Measurements from ENCODE around the gene LYPLA2.
"Not testable (repeated sequence)": the region's sequence is repeated elsewhere in the genome, so short reads cannot be mapped to it uniquely, and the experiment has no call there.

The LYPLA2 gene

DNA sequence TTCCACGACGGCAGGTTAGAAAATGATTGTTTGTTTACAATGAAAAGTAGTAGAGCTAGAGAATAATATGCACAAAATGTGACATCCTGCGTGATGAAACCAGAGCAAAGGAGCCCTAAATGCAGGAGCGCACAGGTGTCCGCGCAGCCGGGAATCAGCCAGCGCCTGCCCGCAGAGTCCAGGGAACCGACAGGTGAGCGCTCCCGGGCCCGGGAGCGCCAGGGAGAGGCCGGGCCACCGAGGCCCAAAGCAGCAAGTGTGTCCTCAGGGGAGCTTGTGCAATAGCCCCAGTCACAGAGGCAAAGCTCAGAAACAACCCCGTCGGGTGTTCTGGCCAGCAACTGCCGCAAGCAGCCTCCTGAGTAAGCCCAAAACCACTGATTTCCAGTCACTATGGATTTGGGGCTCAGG is 10.4 kb downstream of the LYPLA2 start:
- peak; percentile 54 for DNase-seq (ENCODE audit: low read depth, low spot score)

DNA sequence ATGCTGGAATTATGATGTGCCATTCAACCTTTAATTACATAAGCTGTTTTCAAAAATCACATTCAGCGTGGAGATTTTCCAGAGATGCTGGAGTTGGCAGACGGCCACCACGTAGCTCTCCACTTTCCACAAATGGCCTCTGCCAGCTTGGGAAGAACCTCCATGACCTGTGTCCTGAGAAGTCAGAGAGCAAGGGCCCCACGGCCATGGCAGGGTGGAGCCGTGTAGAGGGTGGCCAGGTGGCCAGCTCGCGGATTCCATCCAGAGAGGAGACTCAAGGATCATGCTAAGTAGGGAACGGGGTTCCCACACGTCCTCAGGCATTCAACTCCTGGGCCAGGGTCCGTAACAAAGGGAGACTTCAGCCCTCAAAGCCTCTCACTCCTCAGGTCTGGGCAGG is 10.9 kb downstream of the LYPLA2 start:
- no peak for DNase-seq (ENCODE audit: low read depth, low spot score)

DNA sequence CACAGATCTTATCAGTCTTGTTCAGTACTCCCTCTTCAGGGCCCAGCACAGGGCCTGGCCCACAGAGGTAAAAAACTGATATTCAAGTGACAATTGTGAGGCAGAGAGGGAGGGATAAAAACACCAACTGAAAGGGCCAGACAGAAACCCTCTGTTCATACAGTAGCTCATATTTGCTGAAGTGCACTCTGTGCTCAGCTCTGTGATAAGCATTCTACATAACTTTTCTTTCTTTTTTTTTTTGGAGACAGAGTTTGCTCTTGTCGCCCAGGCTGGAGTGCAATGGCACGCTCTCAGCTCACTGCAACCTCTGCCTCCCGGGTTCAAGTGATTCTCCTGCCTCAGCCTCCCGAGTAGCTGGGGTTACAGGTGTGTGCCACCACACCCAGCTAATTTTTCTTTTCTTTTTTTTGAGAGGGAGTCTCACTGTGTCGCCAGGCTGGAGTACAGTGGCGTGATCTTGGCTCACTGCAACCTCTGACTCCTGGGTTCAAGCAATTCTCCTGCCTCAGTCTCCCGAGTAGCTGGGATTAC is 11.9 kb downstream of the LYPLA2 start:
- DNase-seq (ENCODE audit: low read depth, low spot score), result not testable (repeated sequence)

DNA sequence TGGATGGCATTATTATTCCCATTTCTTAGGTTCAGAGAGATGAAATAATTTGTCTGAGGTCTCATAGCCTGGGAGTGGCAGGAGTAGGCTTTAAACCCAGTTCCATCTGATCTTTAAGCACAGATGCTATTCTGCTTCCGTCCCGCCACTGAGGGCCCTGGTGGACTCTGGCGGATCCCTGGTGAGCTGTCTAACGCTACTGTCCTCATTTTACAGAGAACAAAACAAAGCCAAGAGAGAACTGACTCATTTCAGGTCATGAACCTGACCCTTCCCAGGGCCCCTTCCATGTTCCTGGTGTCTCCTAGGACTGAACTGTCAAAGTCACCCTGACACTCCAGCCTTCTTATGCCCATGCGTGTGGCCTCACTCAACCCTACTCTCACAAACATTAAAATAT is 12.7 kb downstream of the LYPLA2 start:
- no peak for DNase-seq (ENCODE audit: low read depth, low spot score)

DNA sequence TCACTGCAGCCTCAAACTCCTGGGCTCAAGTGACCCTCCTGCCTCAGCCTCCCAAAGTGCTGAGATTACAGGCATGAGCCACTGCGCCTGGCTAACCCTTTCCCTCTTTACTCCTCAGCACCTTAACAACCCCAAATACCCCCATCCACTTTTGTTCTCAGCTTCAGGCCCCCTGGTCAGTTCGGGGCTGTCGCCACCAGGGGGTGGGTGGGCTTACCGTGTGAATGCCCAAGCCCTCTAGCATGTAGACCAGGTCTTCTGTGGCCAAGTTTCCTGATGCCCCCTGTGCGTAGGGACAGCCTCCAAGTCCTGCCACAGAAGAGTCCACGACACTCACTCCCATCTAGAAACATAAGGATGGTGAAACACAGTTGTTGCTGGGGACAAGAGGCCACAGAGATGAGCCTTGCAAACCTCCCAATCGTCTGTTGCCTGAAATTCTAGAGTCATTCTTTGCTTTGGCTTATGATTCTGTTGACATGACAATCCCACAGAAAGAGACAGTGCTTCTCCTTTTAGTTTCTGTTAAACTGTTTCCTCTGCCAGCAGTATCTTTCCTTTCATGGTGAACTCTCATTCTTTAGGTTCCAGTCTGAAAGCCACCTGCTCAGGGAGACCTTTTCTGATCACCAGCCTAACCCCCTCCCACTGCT is 13.4 kb downstream of the LYPLA2 start:
- peak; percentile 44 for DNase-seq (ENCODE audit: low read depth, low spot score)

DNA sequence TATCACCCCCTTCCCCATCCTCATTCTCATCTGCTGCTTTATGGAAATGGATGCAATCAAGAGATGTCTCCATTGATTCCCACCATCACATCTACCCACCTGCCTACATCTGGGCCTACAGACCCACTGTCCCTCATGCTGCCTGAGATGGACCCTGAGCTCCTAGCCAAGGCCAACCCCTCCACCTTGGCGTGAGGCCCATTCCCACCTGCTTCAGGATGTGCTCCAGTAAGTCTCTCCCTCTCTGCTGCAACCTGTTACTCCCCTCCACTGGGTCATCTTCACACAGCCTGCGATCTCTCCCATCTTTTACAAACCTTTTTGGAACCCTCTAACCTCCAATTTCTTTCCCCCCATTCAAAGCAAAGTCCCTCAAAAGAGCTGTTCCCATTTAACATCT is 14.1 kb downstream of the LYPLA2 start:
- no peak for DNase-seq (ENCODE audit: low read depth, low spot score)

DNA sequence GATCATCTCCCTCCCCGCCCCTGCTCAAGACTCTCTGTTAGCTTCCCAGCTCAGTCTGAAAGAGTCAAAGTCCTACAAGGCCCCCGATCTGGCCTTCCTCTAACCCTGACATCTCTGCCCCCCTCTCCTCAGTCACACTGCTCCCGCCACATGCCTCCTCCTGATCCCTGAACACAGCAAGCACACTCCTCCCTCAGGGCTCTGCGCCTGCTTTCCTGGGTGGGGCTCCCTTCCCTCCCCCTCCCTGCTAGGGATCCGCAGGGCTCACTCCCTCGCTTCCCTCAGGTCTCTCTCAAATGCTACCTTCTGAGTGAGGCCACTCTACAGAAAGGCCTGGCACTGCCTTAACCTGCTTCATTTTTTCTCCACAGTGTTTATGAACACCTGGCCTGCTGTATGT is 15.3 kb downstream of the LYPLA2 start:
- no peak for DNase-seq (ENCODE audit: low read depth, low spot score)

DNA sequence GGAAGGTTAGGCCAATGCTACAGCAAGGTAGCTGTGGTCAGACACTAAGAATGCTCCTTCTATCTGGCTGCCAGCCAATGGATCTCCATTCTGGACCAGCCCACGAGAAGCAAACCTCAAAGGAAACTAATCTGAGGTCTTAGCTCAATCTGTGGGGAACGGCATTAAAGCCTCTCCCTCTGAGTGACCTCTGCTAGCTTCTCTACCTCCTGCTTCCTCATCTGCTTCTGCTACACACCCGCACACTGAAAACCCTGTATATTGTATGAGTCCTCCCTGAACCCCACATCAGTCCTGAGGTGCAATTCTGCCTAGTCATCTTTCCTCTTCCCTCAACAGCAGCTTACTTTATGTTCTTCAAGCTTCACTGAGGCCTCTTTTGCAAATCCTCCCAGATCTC is 16.5 kb downstream of the LYPLA2 start:
- DNase-seq (ENCODE audit: low read depth, low spot score), result no peak

DNA sequence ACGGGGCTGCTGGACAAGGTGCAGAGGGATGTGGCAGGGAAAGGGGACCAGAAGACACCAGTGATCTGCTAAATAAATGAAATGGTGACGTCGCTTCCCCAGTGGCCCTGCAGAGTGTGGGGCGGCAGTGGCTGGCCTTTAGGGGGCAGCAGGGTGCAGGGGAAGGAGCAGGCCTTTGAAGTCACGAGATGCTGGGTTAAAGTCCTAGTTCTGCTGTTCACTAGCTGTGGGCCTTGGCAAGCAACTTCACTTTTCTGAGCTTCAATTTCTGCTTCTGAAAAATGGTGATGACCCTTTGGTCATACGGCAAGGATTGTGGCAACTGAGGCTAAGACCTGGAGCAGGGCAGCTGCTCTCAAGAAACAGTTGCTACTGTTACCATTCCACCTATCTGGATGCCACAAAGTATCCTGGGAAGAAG is 18.8 kb downstream of the LYPLA2 start:
- DNase-seq (ENCODE audit: low read depth, low spot score), result peak; percentile 89

DNA sequence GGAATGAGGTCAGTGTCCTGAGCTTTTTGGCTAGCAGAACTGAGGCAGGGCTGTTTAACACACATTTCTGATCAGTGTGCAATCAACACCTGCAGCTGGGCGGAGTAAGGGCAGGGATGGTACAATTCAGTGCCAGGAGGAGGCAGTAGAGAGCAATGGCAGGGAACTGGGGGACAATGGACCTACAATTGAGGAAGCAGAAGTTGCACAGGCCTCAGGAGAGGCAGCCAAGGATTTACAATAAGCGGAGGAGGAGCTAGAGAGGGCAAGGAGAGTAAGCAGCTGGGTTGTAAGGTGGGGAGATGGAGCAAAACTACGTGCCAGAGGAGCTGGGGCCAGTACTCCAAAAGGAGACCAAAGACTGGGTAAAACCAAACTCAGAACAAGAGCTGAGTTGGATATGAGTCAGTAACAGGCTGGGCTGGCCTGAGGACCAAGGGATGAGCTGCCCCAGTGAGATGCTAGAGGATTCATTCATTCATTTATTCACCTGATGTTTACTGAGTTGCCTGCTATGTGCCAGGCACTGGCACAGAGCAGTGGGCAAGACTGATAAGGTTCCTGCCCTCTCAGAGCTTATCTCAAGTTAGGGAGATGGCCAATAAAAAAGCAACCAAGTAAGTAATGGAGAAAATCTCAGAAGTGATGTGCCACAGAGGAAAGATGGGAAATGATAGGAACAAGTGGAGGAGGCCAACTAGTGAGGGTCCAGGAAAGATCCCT is 20.0 kb downstream of the LYPLA2 start:
- DNase-seq (ENCODE audit: low read depth, low spot score), result peak; percentile 77

DNA sequence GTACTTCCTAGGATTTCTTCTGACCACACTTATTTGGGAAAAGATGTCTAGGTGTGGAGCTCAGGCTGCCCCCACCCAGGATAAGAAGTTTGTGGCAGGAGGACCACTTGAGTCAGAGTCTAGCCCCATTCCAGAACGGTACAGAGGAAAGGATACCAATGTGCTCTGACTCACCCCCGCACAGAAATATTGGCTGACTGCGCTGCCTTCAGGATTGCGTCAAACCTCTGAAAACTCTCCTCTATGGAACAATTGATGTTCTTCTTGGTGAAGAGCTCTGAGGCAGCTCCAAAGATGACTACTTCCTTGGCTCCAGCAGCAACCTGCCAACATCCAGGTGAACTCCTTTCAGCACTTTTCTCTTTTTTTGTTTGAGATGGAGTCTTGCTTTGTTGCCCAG is 23.1 kb downstream of the LYPLA2 start:
- DNase-seq (ENCODE audit: low read depth, low spot score), result no peak

DNA sequence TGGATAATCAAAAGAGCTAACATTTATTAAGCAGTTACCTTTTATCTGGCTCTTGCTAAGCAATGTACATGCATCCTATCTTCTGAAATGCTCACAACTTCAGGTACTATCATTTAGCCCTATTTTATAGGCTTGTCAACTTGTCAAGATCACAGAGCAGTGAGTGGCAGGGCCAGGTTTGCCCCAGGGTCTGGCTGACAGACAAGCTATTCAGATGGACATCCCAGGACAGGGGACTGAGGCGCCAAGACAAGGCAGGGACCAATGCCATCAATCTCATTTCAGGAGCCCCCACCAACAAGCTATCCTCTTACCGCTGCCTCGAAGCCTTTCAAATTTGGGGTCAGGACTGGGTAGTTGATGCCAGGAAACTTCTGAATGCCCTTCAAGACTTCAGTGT is 25.4 kb downstream of the LYPLA2 start:
- DNase-seq (ENCODE audit: low read depth, low spot score), result no peak

DNA sequence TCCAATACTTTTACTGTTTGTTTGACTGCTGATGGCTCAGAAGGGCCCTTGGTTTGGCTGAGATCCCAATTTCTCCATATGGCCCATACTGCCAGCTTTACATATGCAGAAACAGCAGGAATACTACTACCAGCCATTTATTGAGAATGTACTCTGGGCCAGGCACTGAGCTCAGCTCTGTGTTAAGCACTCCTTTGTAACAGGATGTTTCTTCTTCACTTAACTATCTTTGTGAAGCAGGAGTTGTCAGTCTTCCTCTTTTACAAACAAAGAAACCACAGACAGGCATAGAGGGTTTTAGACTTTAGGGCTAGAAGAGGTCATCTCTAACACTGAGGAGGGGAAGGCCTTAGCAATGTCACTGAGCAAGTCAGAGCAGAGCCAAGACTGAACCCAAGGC is 26.0 kb downstream of the LYPLA2 start:
- DNase-seq (ENCODE audit: low read depth, low spot score), result no peak

DNA sequence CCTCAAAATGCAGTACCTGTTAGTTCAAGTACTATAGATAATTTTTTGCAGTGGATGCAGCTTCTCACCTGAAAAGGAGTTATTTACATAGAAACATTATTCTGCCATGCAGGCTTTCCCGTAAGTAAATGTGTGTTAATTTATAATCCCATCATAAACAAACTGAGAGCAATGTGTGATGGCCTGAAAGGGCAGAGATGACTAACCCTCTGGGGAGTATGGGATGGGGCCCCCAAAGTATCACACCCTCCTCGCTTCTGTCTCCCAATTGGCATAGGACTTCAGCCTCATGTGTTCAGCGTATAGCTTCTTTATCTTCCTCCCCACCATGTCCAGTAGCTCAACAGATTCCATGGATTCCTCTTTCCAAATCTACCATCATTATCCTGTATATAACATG is 26.7 kb downstream of the LYPLA2 start:
- DNase-seq (ENCODE audit: low read depth, low spot score), result no peak

DNA sequence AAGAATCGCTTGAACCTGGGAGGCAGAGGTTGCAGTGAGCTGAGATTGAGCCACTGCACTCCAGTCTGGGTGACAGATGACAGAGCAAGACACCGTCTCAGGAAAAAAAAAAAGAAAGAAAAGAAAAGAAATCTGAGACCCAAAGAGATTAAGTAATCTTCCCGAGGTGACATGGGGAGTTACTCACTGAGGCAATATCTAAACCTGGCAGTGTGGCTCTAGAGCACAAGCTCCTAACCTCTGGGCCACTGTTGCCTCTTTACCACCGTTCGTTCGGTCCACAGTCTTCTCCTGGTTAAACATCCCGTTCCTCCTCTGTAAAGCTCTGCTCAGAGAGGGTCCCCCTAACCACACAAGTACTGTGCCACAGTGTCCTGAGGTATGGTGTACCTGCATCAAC is 32.8 kb downstream of the LYPLA2 start:
- DNase-seq (ENCODE audit: low read depth, low spot score), result no peak

DNA sequence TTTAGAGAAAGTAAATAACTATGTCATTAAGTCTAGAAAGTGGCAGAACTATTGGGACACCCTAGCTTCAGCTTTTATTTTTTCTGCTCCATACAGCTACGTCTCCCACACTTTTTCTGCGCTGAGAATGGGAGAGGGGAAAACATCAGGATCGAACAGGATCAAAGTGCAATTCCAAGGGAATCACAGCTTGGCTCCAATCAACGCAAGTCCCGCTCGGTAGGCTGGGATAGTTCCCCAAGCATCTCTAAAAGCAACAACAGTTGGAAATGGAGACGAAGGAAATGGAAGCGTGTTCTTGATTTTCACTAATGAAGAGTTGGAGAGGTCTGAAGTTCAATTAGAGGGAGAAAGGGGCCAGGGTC is 33.7 kb downstream of the LYPLA2 start:
- DNase-seq (ENCODE audit: low read depth, low spot score), result no peak

DNA sequence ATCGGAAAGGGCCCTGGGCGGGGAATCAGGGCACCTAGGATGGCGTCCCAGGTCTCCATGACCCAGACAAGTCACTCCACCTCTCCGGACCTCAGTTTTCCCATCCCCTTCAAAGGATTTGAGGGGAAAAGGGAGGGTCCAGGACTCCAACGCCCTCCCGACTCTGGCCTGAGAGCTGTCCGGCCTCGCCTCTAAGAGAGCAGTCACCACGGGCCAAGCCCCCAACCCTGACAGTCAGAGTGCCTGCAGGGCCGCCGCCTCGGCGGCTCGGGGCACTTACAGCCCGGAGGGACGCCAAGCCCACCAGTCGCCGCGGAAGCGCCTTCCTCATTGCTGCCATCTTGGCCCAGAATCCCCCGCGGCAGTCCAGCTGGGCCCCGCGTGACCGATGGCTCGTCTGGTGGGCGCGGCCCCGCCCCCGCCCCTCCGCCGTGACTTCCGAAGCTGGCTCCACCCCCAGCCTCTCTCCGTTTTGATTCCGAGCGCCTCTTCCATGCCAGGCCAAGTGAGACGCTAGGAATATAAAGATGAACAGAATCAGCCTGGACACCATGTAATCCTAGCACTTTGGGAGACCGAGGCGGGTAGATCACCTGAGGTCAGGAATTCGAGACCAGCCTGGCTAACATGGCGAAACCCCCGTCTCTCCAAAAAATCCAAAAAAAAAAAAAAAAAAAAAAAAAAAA is 34.3 kb downstream of the LYPLA2 start, which contains the start of gene HMGCL:
Gene HMGCL (minus strand): TSS at position 354 of the 686 bp plus-strand sequence. CDS start 14 bp downstream, at position 340.
- DNase-seq (ENCODE audit: low read depth, low spot score), result peak; percentile 92

DNA sequence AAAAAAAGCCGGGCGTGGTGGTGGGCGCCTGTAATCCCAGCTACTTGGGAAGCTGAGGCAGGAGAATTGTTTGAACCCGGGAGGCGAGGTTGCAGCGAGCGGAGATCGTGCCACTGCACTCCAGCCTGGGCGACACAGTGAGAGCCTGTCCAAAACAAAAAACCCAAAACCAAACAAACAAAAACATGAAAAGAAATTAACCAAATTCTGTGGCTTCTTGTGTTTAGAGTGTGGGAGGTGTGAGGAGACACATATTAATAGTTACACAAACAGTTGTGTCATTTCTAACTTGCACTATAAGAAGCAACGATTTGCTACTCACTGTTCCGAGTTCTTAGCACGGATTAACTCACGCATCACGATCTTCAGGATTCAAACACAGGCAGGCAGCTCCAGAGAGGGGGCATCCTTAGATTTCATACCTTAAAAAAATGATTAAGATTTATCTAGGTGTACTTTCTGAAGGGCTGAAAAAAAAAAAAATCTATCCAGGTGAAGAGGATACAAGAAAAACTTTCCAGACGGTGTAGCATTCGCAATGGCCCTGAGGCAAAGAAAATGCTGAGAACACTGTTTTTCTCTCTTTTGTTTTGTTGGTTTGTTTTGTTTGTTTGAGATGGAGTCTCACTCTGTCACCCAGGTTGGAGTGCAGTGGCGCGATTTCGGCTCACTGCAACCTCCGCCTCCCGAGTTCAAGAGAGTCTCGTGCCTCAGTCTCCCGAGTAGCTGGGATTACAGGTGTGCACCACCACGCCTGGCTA is 35.0 kb downstream of the LYPLA2 start:
- DNase-seq (ENCODE audit: low read depth, low spot score), result peak; percentile 27

DNA sequence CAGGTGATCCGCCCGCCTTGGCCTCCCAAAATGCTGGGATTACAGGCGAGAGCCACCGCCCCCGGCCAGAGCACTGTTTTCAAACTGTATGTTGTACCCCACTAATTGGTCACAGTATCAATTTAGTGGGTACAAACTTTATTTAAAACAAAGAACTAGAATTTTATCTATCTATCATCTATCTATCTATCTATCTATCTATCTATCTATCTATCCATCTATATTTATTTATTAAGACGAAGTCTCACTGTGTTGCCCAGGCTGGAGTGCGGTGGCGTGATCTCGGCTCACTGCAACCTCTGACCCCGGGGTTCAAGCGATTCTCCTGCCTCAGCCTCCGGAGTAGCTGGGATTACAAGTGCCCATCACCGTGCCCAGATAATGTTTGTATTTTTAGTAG is 35.6 kb downstream of the LYPLA2 start:
- not testable (repeated sequence) for DNase-seq (ENCODE audit: low read depth, low spot score)

DNA sequence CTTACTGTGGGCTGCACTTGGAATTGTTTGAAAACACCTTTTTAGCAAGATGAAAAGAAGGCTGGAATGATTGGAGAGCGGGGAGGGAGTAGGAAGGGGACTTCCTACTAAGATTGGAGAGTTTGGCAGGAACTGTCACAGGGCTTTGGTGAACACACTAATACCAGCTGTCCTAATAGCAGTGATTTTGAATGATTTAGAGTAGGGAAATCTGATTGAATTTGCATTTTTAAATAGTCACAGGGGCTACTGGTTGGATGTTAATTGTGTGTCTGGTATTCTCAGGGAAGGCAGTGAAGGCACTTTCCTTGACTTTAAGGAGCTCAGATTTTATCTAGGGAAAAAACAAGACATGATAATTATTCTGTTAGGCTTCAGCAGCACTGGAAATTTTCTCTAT is 36.8 kb downstream of the LYPLA2 start:
- DNase-seq (ENCODE audit: low read depth, low spot score), result no peak

DNA sequence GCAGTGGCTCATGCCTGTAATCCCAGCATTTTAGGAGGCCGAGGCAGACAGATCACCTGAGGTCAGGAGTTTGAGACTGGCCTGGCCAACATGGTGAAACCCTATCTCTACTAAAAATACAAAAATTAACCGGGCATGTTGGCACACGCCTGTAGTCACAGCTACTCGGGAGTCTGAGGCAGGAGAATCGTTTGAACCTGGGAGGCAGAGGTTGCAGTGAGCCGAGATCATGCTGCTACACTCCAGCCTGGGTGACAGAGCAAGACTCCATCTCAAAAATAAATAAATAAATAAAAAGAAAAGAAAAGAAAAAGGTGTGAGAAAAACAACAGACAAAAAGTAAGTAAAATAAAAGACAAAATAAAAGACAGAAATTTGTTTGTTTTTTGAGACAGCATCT is 43.2 kb downstream of the LYPLA2 start:
- DNase-seq (ENCODE audit: low read depth, low spot score), result not testable (repeated sequence)

DNA sequence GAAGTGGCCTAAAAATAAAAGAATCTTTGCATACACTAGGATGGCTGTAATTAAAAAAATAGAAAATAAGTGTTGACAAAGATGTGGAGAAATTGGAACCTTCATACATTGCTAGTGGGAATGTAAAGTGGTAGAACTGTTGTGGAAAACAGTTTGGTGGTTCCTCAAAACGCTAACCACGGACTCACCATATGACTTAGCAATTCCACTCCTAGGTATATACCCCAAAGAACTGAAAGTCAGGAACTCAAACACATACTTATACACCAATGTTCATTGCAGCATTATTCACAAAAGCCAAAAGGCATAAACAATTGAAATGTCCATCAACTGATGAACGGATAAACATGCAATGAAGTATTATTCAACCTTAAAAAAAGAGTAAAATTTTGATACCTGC is 45.1 kb downstream of the LYPLA2 start:
- DNase-seq (ENCODE audit: low read depth, low spot score), result no peak

Measured in ELF-1 (cell line).